ENCODE measurements around the gene FADS2. TPM values are rescaled to one million over a fixed set of nuclear protein-coding genes. Genes with fewer than 3 reads are reported as not detected.
A peak's percentile ranks its signal among the peaks of the same experiment; 100 is the strongest.

Gene FADS2
- total and polyA plus RNA-seq, 2 of the 13 experiments (the other 11 are each of a cell fraction or from before 2014, with no cell fraction given): 90.1 to 124 TPM

DNA sequence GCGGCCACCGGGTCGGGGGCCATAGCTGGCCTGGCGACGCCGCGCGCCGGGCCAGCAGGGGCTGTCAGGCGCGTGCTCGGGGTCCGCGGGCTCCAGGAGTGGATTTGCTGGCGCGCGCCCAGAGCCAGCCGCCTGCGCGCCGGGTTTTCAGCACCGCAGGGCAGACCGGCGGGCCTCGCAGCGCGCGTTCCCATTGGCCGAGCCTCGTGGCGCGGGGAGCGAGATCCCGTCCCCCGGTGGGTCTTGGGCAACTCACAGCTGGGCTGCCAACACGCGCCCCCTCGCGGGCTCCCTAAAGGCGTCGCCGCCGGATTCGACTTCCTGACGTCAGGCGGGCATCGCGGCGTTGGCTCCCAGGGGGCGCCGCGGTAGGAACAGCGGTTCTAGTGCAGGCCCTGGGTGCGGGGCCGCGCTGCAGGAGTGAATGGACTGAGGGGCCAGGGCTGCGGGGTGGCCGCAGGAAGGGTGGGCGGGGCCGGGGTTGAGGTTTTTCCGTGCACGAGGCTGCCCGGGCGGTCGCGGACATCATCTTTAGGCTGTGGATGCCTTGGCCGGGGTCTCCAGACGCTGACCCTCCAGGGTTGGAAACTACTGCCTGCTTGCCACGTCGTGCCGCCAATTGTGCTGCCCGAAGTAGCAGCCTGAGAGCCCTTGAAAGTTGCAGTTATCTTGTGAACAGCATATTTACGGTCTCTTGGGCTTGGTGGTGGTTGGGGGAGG lies 11.2 kb upstream of the FADS2 start, which contains the start of gene FADS1 (continued):
- TF ChIP-seq, protein P1, sequence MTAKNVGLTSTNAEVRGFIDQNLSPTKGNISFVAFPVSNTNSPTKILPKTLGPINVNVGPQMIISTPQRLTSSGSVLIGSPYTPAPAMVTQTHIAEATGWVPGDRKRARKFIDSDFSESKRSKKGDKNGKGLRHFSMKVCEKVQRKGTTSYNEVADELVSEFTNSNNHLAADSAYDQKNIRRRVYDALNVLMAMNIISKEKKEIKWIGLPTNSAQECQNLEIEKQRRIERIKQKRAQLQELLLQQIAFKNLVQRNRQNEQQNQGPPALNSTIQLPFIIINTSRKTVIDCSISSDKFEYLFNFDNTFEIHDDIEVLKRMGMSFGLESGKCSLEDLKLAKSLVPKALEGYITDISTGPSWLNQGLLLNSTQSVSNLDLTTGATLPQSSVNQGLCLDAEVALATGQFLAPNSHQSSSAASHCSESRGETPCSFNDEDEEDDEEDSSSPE (CRISPR knock-in tag; IDR thresholded peaks at IDR 0.05): peak; percentile 96
- TF ChIP-seq ZNF619 (CRISPR knock-in tag; IDR thresholded peaks at IDR 0.05) (no peak; the same call in 1 of the 2 replicates), NFE2L2 (IDR thresholded peaks at IDR 0.05; ENCODE audit: low read length) (no peak), TMF1 (CRISPR knock-in tag; IDR thresholded peaks at IDR 0.05; ENCODE audit: low read depth) (no peak), CCAR2 (optimal IDR thresholded peaks at IDR 0.05; ENCODE audit: low read depth, low read length) (no peak), ZNF644 (CRISPR knock-in tag; IDR thresholded peaks at IDR 0.05; ENCODE audit: low read depth) (peak; percentile 28; the same call in 1 of the 2 replicates), SMC3 (IDR thresholded peaks at IDR 0.05; ENCODE audit: low read length) (no peak), PAX8 (CRISPR knock-in tag; IDR thresholded peaks at IDR 0.05; ENCODE audit: borderline replicate concordance) (peak; percentile 95; the same call in 1 of the 2 replicates), MAF1 (CRISPR knock-in tag; IDR thresholded peaks at IDR 0.05; ENCODE audit: borderline replicate concordance) (no peak), ZNF329 (CRISPR knock-in tag; IDR thresholded peaks at IDR 0.05; ENCODE audit: low read depth) (peak; percentile 79; the same call in 1 of the 2 replicates), BRD4 (CRISPR knock-in tag; IDR thresholded peaks at IDR 0.05) (no peak), ZNF607 (CRISPR knock-in tag; IDR thresholded peaks at IDR 0.05; ENCODE audit: borderline replicate concordance) (peak; percentile 72), RFX3 (CRISPR knock-in tag; IDR thresholded peaks at IDR 0.05) (no peak), TCF12 (IDR thresholded peaks at IDR 0.05) (no peak), TCF12 (CRISPR knock-in tag; IDR thresholded peaks at IDR 0.05) (peak; percentile 94), ZNF775 (CRISPR knock-in tag; IDR thresholded peaks at IDR 0.05; ENCODE audit: borderline replicate concordance) (peak; percentile 81; the same call in 1 of the 2 replicates), HNRNPK (IDR thresholded peaks at IDR 0.05; ENCODE audit: low read depth, low read length, poor library complexity, severe bottlenecking) (peak; percentile 99), NCOA2 (CRISPR knock-in tag; IDR thresholded peaks at IDR 0.05) (peak; percentile 66; the same call in 1 of the 2 replicates), ZNF780A (CRISPR knock-in tag; IDR thresholded peaks at IDR 0.05) (no peak), ARHGAP35 (CRISPR knock-in tag; IDR thresholded peaks at IDR 0.05; ENCODE audit: borderline replicate concordance) (no peak), RNF2 (conservative IDR thresholded peaks at IDR 0.05; ENCODE audit: low read depth) (peak; percentile 84), THYN1 (CRISPR knock-in tag; IDR thresholded peaks at IDR 0.05; ENCODE audit: borderline replicate concordance, low read depth) (no peak), ZNF773 (CRISPR knock-in tag; IDR thresholded peaks at IDR 0.05; ENCODE audit: borderline replicate concordance) (no peak), ADNP (CRISPR knock-in tag; IDR thresholded peaks at IDR 0.05) (no peak)
- TF ChIP-seq, protein P2, sequence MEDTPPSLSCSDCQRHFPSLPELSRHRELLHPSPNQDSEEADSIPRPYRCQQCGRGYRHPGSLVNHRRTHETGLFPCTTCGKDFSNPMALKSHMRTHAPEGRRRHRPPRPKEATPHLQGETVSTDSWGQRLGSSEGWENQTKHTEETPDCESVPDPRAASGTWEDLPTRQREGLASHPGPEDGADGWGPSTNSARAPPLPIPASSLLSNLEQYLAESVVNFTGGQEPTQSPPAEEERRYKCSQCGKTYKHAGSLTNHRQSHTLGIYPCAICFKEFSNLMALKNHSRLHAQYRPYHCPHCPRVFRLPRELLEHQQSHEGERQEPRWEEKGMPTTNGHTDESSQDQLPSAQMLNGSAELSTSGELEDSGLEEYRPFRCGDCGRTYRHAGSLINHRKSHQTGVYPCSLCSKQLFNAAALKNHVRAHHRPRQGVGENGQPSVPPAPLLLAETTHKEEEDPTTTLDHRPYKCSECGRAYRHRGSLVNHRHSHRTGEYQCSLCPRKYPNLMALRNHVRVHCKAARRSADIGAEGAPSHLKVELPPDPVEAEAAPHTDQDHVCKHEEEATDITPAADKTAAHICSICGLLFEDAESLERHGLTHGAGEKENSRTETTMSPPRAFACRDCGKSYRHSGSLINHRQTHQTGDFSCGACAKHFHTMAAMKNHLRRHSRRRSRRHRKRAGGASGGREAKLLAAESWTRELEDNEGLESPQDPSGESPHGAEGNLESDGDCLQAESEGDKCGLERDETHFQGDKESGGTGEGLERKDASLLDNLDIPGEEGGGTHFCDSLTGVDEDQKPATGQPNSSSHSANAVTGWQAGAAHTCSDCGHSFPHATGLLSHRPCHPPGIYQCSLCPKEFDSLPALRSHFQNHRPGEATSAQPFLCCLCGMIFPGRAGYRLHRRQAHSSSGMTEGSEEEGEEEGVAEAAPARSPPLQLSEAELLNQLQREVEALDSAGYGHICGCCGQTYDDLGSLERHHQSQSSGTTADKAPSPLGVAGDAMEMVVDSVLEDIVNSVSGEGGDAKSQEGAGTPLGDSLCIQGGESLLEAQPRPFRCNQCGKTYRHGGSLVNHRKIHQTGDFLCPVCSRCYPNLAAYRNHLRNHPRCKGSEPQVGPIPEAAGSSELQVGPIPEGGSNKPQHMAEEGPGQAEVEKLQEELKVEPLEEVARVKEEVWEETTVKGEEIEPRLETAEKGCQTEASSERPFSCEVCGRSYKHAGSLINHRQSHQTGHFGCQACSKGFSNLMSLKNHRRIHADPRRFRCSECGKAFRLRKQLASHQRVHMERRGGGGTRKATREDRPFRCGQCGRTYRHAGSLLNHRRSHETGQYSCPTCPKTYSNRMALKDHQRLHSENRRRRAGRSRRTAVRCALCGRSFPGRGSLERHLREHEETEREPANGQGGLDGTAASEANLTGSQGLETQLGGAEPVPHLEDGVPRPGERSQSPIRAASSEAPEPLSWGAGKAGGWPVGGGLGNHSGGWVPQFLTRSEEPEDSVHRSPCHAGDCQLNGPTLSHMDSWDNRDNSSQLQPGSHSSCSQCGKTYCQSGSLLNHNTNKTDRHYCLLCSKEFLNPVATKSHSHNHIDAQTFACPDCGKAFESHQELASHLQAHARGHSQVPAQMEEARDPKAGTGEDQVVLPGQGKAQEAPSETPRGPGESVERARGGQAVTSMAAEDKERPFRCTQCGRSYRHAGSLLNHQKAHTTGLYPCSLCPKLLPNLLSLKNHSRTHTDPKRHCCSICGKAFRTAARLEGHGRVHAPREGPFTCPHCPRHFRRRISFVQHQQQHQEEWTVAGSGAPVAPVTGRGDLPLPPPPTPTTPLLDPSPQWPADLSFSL (CRISPR knock-in tag; IDR thresholded peaks at IDR 0.05): no peak

All from HepG2 (cell line).